Peyer's patch (tissue), 4 donors: ENCODE measurements around the gene DENND4B.
A peak's percentile ranks its signal among the peaks of the same experiment; 100 is the strongest.

Source experiments
- CTCF ChIP-seq, 6 experiments: fragments of 450-650 bp in 4 of 6; fragments of 200-600 bp in 2 of 6; sonication (generic) in 1 of 6; IDR thresholded peaks; one replicate each; pipeline ENCODE4 v1.5.1; 2017 to 2019; ENCODE audit warnings: antibody characterized with exemption in 6 of 6, mild to moderate bottlenecking in 3 of 6, moderate library complexity in 1 of 6
- POLR2A ChIP-seq, 2 donors: fragments of 450-650 bp; IDR thresholded peaks; one replicate each; pipeline ENCODE4 v1.5.1; 2017; ENCODE audit warnings: antibody characterized with exemption in 2 of 2, mild to moderate bottlenecking in 2 of 2, moderate library complexity in 2 of 2

DNA sequence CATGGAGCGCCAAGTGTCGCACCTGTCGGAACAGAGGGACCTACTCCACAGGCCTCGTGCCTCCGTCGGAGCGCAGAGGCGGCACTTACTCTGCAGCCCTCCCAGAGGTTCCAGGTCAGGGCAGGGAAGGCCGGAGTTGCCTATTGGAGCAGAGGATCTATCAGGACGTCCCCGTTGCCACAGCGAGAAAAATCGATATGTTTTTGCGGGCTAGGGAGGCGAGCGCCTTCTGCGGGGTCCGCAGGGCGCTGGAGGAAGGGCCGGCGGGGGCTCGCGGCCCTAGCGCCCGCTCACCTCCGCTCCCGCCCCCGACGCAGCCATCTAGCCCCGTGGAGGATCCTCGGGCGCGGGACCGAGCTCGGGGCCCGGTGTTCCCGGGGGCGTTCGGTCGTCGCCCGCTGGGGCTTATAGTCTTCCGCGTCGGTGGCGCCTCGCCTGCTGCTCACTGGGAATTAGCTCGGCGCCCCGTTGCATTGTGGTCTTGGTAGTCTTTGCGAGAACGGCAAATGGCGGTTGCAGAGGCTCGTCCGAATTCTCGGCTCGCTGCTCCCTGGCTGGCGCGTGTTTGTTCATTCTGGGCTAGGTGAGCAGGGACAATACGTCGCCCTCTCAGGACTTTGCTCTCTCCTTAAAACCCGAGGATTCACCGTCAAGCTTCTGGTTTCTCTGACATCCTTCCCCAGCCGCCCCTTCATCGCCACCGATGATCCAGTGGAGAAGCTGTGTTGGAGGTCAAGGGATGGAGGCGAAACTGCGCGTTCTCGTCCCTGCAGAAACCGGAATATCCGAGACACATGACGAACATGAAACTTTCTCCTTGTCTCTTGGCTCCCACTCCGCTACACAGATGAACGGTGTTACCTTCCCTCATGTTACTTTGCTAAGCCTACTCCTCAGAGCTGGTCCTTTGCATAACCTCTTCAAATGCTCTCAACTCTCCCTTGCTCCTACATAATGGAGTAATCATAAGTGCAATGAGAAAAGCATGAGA is 31.0 kb upstream of the DENND4B start, which contains the start of gene JTB:
- TF ChIP-seq CTCF (IDR thresholded peaks at IDR 0.05), result peak in 1 of 6 experiments; percentile 18
- peak; percentile 87 to 91 for TF ChIP-seq POLR2A (IDR thresholded peaks at IDR 0.05)
